Liver (tissue), 9 donors: Measurements from ENCODE around the gene MYOM3. TPM values are rescaled to one million over a fixed set of nuclear protein-coding genes. Genes with fewer than 3 reads are reported as not detected.

ENCODE experiments used
- DNase-seq: peaks from one replicate; pipeline ENCODE4 v3.0.0-alpha.2; 2017; ENCODE audit warnings: low spot score
- H3K27ac ChIP-seq, 2 donors: one replicate each; pipeline ENCODE4 v1.7.0; 2013; ENCODE audit warnings: inconsistent platforms in 2 of 2, low read length in 2 of 2, control low read depth in 1 of 2, low read depth in 1 of 2, mild to moderate bottlenecking in 1 of 2
- H3K27me3 ChIP-seq, 4 donors: one replicate each; pipeline versions ENCODE4 v1.6.1 to v1.7.0; 2013; ENCODE audit warnings: low read length in 3 of 4, inconsistent platforms in 1 of 4, mild to moderate bottlenecking in 1 of 4, moderate library complexity in 1 of 4; ENCODE audit not compliant: control insufficient read depth in 4 of 4, insufficient read depth in 4 of 4
- H3K36me3 ChIP-seq, 4 donors: one replicate each; pipeline versions ENCODE4 v1.6.1 to v1.7.0; 2013; ENCODE audit warnings: low read length in 3 of 4, mild to moderate bottlenecking in 3 of 4, low read depth in 1 of 4, moderate library complexity in 1 of 4; ENCODE audit not compliant: control insufficient read depth in 4 of 4, insufficient read depth in 3 of 4
- H3K4me1 ChIP-seq, 4 donors: one replicate each; pipeline versions ENCODE4 v1.6.1 to v1.7.0; 2013; ENCODE audit warnings: low read length in 3 of 4, mild to moderate bottlenecking in 3 of 4, moderate library complexity in 1 of 4; ENCODE audit not compliant: control insufficient read depth in 4 of 4, insufficient read depth in 4 of 4
- H3K4me3 ChIP-seq, 3 donors: one replicate each; pipeline versions ENCODE4 v1.6.1 to v1.7.0; 2013; ENCODE audit warnings: low read length in 3 of 3, control low read depth in 1 of 3, low read depth in 1 of 3, mild to moderate bottlenecking in 1 of 3
- H3K9ac ChIP-seq, 2 donors: one replicate each; pipeline ENCODE4 v1.7.0; 2013; ENCODE audit warnings: low read length in 2 of 2, mild to moderate bottlenecking in 2 of 2, moderate library complexity in 2 of 2, control low read depth in 1 of 2, low read depth in 1 of 2
- H3K9me3 ChIP-seq, 4 donors: one replicate each; pipeline versions ENCODE4 v1.6.1 to v1.7.0; 2013; ENCODE audit warnings: low read length in 3 of 4; ENCODE audit not compliant: control insufficient read depth in 4 of 4
- CTCF ChIP-seq: fragments of 150-350 bp; IDR thresholded peaks from 2 replicates; pipeline ENCODE4 v1.5.1; 2017; ENCODE audit warnings: improper control_type of control experiment, low read depth, low read length; ENCODE audit not compliant: missing input control
- EGR1 ChIP-seq, 2 donors: IDR thresholded peaks; 2 replicates each; pipeline ENCODE4 v1.6.1; 2016 to 2018; ENCODE audit warnings: antibody characterized with exemption in 2 of 2, low read depth in 2 of 2
- FOXA1 ChIP-seq: IDR thresholded peaks from 2 replicates; pipeline ENCODE4 v1.6.1; 2016; ENCODE audit warnings: antibody characterized with exemption
- FOXA2 ChIP-seq: IDR thresholded peaks from 2 replicates; pipeline ENCODE4 v1.6.1; 2016; ENCODE audit warnings: antibody characterized with exemption
- GABPA ChIP-seq, 2 donors: IDR thresholded peaks in 1 of 2; conservative IDR thresholded peaks in 1 of 2; 2 replicates each; pipeline ENCODE4 v1.6.1; 2016; ENCODE audit warnings: antibody characterized with exemption in 2 of 2, mild to moderate bottlenecking in 1 of 2, moderate library complexity in 1 of 2
- HNF4A ChIP-seq, 2 donors: conservative IDR thresholded peaks; 2 replicates each; pipeline ENCODE4 v1.6.1; 2016; ENCODE audit warnings: antibody characterized with exemption in 2 of 2, mild to moderate bottlenecking in 2 of 2
- HNF4G ChIP-seq: IDR thresholded peaks from 2 replicates; pipeline ENCODE4 v1.6.1; 2016; ENCODE audit warnings: antibody characterized with exemption
- JUND ChIP-seq, 2 donors: IDR thresholded peaks; 2 replicates each; pipeline ENCODE4 v1.6.1; 2016; ENCODE audit warnings: antibody characterized with exemption in 2 of 2
- MAX ChIP-seq: IDR thresholded peaks from 2 replicates; pipeline ENCODE4 v1.6.1; 2016; ENCODE audit warnings: antibody characterized with exemption
- NR2F2 ChIP-seq: IDR thresholded peaks from 2 replicates; pipeline ENCODE4 v1.6.1; 2016; ENCODE audit warnings: antibody characterized with exemption
- RAD21 ChIP-seq, 2 donors: IDR thresholded peaks; 2 replicates each; pipeline ENCODE4 v1.6.1; 2016; ENCODE audit warnings: antibody characterized with exemption in 2 of 2, mild to moderate bottlenecking in 2 of 2
- REST ChIP-seq: IDR thresholded peaks from 2 replicates; pipeline ENCODE4 v1.6.1; 2016; ENCODE audit warnings: antibody characterized with exemption, mild to moderate bottlenecking
- RXRA ChIP-seq, 2 donors: IDR thresholded peaks; 2 replicates each; pipeline ENCODE4 v1.6.1; 2017 to 2018; ENCODE audit warnings: antibody characterized with exemption in 2 of 2, mild to moderate bottlenecking in 1 of 2
- SP1 ChIP-seq: IDR thresholded peaks from 2 replicates; pipeline ENCODE4 v1.6.1; 2018; ENCODE audit warnings: antibody characterized with exemption, mild to moderate bottlenecking
- TAF1 ChIP-seq: conservative IDR thresholded peaks from 2 replicates; pipeline ENCODE4 v1.6.1; 2016; ENCODE audit warnings: antibody characterized with exemption, mild to moderate bottlenecking
- YY1 ChIP-seq: IDR thresholded peaks from 2 replicates; pipeline ENCODE4 v1.6.1; 2016; ENCODE audit warnings: antibody characterized with exemption, mild to moderate bottlenecking
- WGBS: extraction: QIAGEN DNeasy Blood & Tissue Kit; methylation state at CpG from one replicate; pipeline ENCODE4 v1.1.7; 2013; 5-methylcytosine and 5-hydroxymethylcytosine counted together
- polyA plus RNA-seq, 2 donors: library from polyadenylated mRNA; stranded (reverse) in 1 of 2; unstranded in 1 of 2; fragments of 200-250 nt in 1 of 2; fragments of >200 nt in 1 of 2; fragmentation: Nextera tagmentation in 1 of 2; extraction: Ambion mirVana in 1 of 2; gene quantifications; one replicate each; pipeline versions ENCODE4 v1.2.1 to v1.2.3, GENCODE V29; 2013 to 2015
- total RNA-seq, 2 donors: library from RNA; depleted of rRNA; stranded (reverse); fragments of >200 nt; gene quantifications; one replicate each; pipeline ENCODE4 v1.2.3, GENCODE V29; 2014
- TF ChIP-seq, protein P1 (sequence below): IDR thresholded peaks from 2 replicates; pipeline ENCODE4 v1.6.1; 2016; ENCODE audit warnings: antibody characterized with exemption
- TF ChIP-seq, protein P2 (sequence below): IDR thresholded peaks from 2 replicates; pipeline ENCODE4 v1.6.1; 2016; ENCODE audit warnings: antibody characterized with exemption
- donor health status: healthy.
- donor health status: healthy.
- donor health status: healthy.
- donor health status: healthy.
- donor health status: healthy.

Gene MYOM3
- total and polyA plus RNA-seq, 4 donors: 0.01 to 0.17 (median 0.05) TPM; not detected in 1

DNA sequence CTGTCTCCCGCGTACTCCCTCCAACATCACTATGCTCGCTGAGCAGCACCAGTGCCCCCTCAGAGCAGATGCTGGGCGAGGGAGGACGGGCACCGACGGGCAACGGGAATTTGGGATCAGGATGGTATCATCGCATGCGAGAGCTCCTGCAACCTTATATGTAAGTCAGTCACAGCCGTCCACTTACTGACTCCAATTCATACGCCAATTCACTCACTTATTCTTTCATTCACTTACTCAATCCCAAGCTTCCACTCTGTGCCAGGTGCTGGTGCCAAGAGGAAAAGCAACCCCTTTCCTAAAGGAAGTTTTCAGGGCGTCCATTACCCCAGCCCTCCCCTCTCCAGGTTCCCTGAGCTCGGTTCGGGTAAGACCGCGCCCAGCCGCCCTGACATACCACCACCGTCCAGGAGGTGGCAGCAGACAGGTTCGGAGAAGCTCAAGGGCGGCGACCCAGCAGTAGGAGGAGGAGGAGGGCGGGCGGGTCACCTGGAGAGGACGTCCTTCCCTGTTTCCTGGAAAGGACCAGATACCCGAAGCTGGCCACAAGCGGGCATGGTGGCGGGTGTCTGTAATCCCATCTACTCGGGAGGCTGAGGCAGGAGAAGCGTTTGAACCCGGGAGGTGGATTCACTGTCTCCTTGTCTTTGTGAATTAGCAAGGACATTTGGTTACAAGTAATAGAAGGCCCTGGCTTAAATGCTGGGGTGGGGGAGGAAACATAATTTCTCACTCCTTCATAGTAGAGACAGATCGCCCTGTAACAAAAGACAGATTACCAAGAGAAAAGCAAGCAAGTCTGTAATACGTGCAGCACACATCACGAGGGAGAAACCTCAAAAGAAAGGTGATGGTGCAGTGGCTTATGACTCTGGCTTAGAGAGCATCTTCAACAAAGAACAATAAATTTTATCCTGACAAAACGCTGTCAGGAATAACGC, 38.6 kb upstream of the MYOM3 start (continued):
- TF ChIP-seq TAF1 (no peak), FOXA2 (no peak), GABPA (IDR thresholded peaks at IDR 0.05 in 1 of 2, conservative IDR thresholded peaks at IDR 0.05 in 1 of 2) (no peak), RXRA (IDR thresholded peaks at IDR 0.05) (peak; percentile 20 to 59), JUND (IDR thresholded peaks at IDR 0.05) (no peak)
- TF ChIP-seq, protein P1, sequence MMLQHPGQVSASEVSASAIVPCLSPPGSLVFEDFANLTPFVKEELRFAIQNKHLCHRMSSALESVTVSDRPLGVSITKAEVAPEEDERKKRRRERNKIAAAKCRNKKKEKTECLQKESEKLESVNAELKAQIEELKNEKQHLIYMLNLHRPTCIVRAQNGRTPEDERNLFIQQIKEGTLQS: no peak

GRCh38 chr1:24149866-24150233, 37.9 kb upstream of the MYOM3 start:
- 65% methylated on average over 5 of the region's 5 CpGs for WGBS
- DNase-seq: no peak
- H3K4me3 ChIP-seq: no peak overlapping the region

More at GRCh38 chr1:24149866-24150233, 37.9 kb upstream of the MYOM3 start:
- Histone ChIP-seq H3K27me3 (no peaks in the 10 kb centered on the region), H3K9me3 (no peaks in the 10 kb centered on the region), H3K27ac (no peak overlapping the region), H3K36me3 (no peaks in the 10 kb centered on the region), H3K4me1 (peaks cover 0 to 16% (median 9%) of the 10 kb centered on the region in 4 donors), H3K9ac (no peak overlapping the region)
- TF ChIP-seq FOXA1 (no peak), CTCF (no peak), NR2F2 (no peak), YY1 (no peak), GABPA (IDR thresholded peaks at IDR 0.05 in 1 of 2, conservative IDR thresholded peaks at IDR 0.05 in 1 of 2) (no peak), HNF4G (no peak), FOXA2 (no peak), TAF1 (no peak), MAX (no peak), REST (no peak), SP1 (no peak), RAD21 (IDR thresholded peaks at IDR 0.05) (no peak), EGR1 (IDR thresholded peaks at IDR 0.05; ENCODE audit: low read depth in 2 of 2) (no peak), RXRA (IDR thresholded peaks at IDR 0.05) (no peak), HNF4A (conservative IDR thresholded peaks at IDR 0.05) (no peak), JUND (IDR thresholded peaks at IDR 0.05) (no peak)
- TF ChIP-seq, protein P1: no peak
- TF ChIP-seq, protein P2, sequence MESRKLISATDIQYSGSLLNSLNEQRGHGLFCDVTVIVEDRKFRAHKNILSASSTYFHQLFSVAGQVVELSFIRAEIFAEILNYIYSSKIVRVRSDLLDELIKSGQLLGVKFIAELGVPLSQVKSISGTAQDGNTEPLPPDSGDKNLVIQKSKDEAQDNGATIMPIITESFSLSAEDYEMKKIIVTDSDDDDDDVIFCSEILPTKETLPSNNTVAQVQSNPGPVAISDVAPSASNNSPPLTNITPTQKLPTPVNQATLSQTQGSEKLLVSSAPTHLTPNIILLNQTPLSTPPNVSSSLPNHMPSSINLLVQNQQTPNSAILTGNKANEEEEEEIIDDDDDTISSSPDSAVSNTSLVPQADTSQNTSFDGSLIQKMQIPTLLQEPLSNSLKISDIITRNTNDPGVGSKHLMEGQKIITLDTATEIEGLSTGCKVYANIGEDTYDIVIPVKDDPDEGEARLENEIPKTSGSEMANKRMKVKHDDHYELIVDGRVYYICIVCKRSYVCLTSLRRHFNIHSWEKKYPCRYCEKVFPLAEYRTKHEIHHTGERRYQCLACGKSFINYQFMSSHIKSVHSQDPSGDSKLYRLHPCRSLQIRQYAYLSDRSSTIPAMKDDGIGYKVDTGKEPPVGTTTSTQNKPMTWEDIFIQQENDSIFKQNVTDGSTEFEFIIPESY: no peak
